ENCODE measurements around the gene TTLL11.

TTLL11 gene

GRCh38 chr9:121963528-121963995 lies 129.5 kb downstream of the TTLL11 start:
- no peak for DNase-seq

GRCh38 chr9:121962421-121962820 lies 130.7 kb downstream of the TTLL11 start:
- DNase-seq: no peak

GRCh38 chr9:121960665-121961064 lies 132.4 kb downstream of the TTLL11 start:
- DNase-seq: no peak

- no peak for DNase-seq
Observed at GRCh38 chr9:121958530-121958929, 134.6 kb downstream of the TTLL11 start.

GRCh38 chr9:121956808-121957207 lies 136.3 kb downstream of the TTLL11 start:
- no peak for DNase-seq

- no peak for DNase-seq
Observed at GRCh38 chr9:121955649-121956048, 137.5 kb downstream of the TTLL11 start.

- no peak for DNase-seq
Observed at GRCh38 chr9:121954477-121955140, 138.5 kb downstream of the TTLL11 start.

GRCh38 chr9:121952611-121953010 lies 140.5 kb downstream of the TTLL11 start:
- DNase-seq: no peak

GRCh38 chr9:121950866-121951265 lies 142.2 kb downstream of the TTLL11 start:
- DNase-seq: no peak

- DNase-seq: no peak
Observed at GRCh38 chr9:121950441-121950840, 142.7 kb downstream of the TTLL11 start.

- no peak for DNase-seq
Observed at GRCh38 chr9:121949766-121950165, 143.3 kb downstream of the TTLL11 start.

GRCh38 chr9:121949364-121949763 lies 143.7 kb downstream of the TTLL11 start:
- no peak for DNase-seq

- DNase-seq: no peak
Observed at GRCh38 chr9:121947775-121948174, 145.3 kb downstream of the TTLL11 start.

- no peak for DNase-seq
Observed at GRCh38 chr9:121946465-121946864, 146.6 kb downstream of the TTLL11 start.

GRCh38 chr9:121945849-121946248 lies 147.3 kb downstream of the TTLL11 start:
- no peak for DNase-seq

- DNase-seq: no peak
Observed at GRCh38 chr9:121945281-121945680, 147.8 kb downstream of the TTLL11 start.

GRCh38 chr9:121944711-121945191 lies 148.4 kb downstream of the TTLL11 start:
- DNase-seq: no peak

GRCh38 chr9:121943463-121943862 lies 149.6 kb downstream of the TTLL11 start:
- DNase-seq: no peak

- DNase-seq: no peak
Observed at GRCh38 chr9:121942866-121943382, 150.2 kb downstream of the TTLL11 start.

GRCh38 chr9:121942313-121942712 lies 150.8 kb downstream of the TTLL11 start:
- no peak for DNase-seq

GRCh38 chr9:121939643-121940042 lies 153.5 kb downstream of the TTLL11 start:
- no peak for DNase-seq

- no peak for DNase-seq
Observed at GRCh38 chr9:121938621-121939020, 154.5 kb downstream of the TTLL11 start.

- no peak for DNase-seq
Observed at GRCh38 chr9:121937240-121937639, 155.9 kb downstream of the TTLL11 start.

GRCh38 chr9:121935739-121936138 lies 157.4 kb downstream of the TTLL11 start:
- no peak for DNase-seq

- DNase-seq: no peak
Observed at GRCh38 chr9:121930956-121931355, 162.2 kb downstream of the TTLL11 start.

Data from activated naive CD4-positive, alpha-beta T cell (primary cell).